HG02678 (cell line): ENCODE measurements around the gene SESN1.
"Not testable (repeated sequence)": the region's sequence is repeated elsewhere in the genome, so short reads cannot be mapped to it uniquely, and the experiment has no call there.

Source experiments
- ATAC-seq: cut with Tn5 transposase; IDR thresholded peaks from one replicate; pipeline ENCODE4 v1.9.1; 2021; ENCODE audit warnings: mild to moderate bottlenecking, moderate library complexity; ENCODE audit not compliant: unreplicated experiment

Gene SESN1

DNA sequence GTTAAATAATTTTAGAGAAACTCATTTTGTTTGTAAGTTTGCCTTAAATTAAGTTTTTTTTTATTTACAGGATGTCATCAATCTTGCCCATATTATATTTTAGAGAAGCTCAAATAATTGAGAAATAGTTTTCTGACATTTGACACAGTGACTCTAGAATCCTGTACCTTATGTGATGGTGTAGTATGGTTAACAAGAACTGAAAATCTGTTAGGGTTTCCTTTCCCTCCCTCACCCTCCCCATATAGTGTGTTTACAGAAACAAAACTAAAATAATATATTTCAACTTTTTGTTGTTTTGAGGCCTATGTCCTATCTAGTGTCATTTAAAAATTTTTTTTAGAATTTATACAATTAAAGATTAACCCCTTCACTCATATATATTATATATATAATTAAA, 91.8 kb downstream of the SESN1 start:
- ATAC-seq, result no peak

DNA sequence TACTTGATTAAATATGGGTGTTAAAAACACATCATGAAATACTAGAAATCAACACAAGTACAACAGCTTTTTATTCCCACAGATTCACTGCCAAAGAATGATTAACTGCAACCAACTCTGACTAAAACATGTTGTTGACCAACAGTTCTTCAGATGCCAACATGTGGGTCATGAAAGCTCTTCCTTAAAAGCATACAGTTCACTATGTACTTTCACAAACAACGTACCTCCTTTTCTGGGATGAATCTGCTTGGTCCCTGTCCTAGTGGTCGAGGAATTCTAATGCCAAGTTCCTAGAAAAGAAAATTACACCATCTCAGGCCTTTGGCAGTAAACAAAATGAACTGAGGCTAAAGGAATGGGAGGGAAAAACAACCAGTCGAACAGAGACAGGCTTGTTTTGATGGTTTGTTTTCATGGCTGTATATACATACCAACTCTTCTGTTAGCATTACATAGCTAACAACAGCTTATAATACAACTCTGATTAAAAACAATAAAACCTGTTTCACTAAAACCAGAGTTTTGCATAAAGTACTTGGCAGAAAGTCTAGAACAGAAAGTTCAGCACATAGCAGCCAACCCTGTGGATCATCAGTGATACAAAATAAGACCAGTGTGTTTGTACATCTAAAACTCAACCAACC, 92.5 kb downstream of the SESN1 start:
- no peak for ATAC-seq

DNA sequence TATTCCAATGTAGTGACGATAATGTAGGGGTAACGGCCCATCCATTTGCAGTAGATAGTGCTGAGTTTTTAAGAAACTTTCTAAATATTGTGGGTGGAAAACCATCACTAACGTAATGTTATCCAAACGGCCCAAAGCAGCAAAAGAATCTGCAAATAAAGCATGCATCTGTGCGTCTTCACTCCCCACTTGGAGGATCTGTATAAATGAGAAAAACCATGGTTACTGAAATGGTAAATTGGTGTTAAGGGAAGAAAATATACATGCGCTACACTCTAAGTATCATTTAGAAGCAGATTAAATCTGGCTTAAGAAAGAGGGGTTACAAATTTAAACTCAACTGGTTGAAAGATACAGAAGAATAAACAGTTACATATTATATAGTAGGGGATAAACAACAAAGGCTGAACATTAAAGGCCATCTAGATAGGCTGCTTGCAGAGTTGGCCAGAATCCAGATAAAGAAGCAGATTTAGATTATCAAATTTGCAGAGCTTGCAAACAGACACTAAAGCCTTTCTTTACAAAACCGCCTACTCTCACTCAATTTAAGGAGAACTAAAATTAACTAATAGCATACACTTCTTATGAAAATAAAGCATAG, 93.3 kb downstream of the SESN1 start:
- no peak for ATAC-seq

GRCh38 chr6:109000289-109000688, 94.4 kb downstream of the SESN1 start:
- no peak for ATAC-seq

GRCh38 chr6:108999428-108999827, 95.2 kb downstream of the SESN1 start:
- ATAC-seq, result no peak

DNA sequence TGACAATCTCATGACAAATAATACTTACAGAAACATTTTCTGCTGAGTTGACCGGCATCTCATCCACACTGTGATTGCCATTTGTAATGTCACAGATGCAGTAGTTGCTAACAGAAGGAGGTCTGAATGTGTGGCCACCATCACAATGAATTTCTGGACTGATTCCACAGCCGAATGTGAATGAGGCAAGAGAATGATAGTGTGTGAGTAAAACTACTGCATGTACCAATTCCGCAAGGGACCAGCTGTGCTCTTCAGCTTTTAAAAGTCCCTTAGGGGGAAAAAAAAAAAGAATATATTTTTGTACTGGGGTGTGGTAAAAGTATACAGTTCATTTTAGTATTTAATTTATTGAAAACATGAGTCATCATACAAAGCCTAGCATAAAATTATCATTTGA, 96.2 kb downstream of the SESN1 start:
- no peak for ATAC-seq

- ATAC-seq, result no peak
Observed at GRCh38 chr6:108996208-108996607, 98.4 kb downstream of the SESN1 start.

GRCh38 chr6:108995296-108995695, 99.3 kb downstream of the SESN1 start:
- no peak for ATAC-seq

DNA sequence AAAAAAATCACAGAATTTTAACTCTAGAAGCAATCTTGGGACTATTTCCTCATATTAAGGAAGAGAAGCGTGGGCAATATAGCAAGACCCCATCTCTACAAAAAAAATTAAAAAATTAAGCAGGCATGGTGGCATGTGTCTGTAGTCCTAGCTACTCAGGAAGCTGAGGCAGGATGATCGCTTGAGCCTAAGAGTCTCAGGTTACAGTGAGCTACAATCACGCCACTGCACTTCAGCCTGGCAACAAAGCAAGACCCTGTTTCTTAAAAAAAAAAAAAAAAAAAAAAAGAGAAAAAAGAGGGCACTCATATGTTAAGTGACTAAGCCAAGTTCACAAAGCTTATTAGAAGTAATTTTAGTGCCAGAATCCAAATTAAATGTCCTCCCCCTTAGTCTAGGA, 100.8 kb downstream of the SESN1 start:
- no peak for ATAC-seq

GRCh38 chr6:108989700-108990099, 104.9 kb downstream of the SESN1 start:
- no peak for ATAC-seq

GRCh38 chr6:108988765-108989164, 105.9 kb downstream of the SESN1 start:
- ATAC-seq, result no peak

DNA sequence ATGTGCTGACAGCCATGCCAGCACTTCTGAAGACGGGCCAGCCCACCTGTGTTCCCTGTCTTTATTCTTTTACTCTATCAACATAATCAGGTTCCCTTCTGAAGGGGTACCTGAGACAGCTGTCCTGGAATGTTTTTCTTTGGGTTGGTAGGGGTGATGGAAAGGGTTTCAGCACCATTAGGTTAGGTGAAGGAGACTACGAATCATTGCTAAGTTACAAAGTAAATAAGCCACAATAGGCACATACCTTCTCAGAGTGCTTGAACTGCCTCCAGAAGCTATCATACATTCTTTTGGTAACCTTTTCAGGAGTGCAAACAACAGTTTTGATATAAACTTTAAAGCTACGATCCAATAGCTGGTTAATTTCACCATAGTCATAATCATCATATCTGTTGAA, 106.3 kb downstream of the SESN1 start:
- no peak for ATAC-seq

- ATAC-seq, result no peak
Observed at GRCh38 chr6:108987156-108987555, 107.5 kb downstream of the SESN1 start.

GRCh38 chr6:108985301-108985700, 109.3 kb downstream of the SESN1 start:
- no peak for ATAC-seq

DNA sequence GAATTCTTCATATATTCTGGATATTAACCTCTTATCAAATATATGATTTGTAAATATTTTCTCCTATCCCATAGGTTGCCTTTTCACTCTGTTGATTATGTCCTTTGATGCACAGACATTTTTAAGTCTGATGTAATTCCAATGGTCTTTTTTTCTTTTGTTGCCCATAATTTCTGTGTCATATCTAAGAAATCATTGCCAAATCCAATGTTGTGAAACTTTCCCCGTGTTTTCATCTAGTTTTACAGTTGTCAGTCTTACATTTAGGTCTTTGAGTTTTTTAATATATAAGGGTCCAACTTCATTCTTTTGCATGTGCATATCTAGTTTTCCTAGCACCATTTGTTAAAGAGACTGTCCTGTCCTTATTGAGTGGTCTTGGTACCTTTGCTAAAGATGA, 111.5 kb downstream of the SESN1 start:
- ATAC-seq, result no peak

DNA sequence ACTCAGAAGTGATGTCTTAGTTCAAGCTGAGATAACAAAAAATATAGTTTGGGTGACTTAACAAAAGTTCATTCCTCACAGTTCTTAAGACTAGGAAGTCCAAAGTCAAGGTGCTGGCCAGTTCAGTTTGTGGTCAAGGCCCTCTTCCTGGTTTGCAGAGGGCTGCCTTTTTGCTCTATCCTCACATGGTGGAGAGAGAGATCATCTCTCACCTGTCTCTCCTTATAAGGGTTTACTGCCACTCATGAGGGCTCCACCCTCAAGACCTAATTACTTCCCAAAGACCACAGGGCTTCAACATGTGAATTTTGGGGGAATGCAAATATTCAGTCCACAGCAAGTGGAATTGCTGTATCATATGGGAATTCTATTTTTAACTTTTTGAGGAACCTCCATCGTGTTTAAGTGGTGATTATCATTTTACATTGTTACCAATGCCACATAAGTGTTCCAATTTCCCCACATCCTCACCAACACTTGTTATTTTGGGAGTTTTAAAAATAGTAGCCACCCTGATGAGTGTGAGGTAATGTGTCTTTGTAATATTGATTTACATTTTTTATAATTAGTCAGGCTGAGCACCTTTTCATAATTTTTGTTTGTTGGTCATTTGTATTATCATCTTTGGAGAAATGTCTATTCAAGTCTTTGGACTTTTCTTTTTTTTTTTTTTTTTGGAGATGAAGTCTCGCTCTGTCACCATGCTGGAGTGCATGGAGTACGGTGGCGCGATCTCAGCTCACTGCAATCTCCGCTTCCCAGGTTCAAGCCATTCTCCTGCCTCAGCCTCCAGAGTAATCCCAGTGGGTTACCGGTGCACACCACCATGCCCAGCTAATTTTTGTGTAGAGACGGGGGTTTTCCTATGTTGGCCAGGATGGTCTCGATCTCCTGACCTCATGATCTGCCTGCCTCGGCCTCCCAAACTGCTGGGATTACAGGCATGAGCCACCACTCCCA, 112.2 kb downstream of the SESN1 start:
- ATAC-seq, result no peak

DNA sequence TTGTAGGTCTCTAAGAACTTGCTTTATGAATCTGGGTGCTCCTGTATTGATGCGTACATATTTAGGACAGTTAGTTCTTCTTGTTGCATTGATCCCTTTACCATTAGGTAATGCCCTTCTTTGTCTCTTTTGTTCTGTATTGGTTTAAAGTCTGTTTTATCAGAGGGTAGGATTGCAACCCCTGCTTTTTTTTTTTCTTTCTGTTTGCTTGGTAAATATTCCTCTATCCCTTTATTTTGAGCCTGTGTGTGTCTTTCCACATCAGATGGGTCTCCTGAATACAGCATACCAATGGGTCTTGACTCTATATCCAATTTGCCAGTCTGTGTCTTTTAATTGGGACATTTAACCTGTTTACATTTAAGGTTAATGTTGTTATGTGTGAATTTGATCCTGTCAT, 116.0 kb downstream of the SESN1 start:
- not testable (repeated sequence) for ATAC-seq

DNA sequence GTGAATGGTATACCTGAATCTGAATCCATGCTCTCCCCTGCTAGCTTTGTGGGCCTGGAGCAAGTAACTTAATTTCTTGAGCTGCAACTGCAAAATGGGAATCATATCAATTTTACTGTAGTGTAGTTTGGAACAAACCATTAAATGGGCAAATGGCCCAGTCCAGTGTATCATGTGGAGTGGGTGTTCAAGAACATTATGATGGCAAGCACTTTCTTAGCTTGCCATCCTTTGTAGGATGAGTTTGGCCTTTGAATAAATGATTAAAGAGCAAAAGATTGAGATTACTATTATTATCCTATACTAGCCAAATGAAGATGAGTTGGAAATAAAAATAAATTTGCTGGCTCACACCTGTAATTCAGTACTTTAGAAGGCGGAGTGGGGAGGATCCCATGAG, 120.4 kb downstream of the SESN1 start:
- ATAC-seq, result no peak

- no peak for ATAC-seq
Observed at GRCh38 chr6:108969776-108970175, 124.9 kb downstream of the SESN1 start.

GRCh38 chr6:108968325-108969316, 126.0 kb downstream of the SESN1 start:
- no peak for ATAC-seq
